HEK293T (cell line): ENCODE measurements around the gene DDX19B.

ENCODE experiments used
- ARNT ChIP-seq: fragments of 450-650 bp; IDR thresholded peaks from 2 replicates; pipeline ENCODE4 v1.6.1; 2017; ENCODE audit warnings: mild to moderate bottlenecking
- CTBP1 ChIP-seq: fragments of 450-650 bp; IDR thresholded peaks from 2 replicates; pipeline ENCODE4 v1.6.1; 2016; ENCODE audit warnings: borderline replicate concordance
- FOXA1 ChIP-seq: fragments of 450-650 bp; IDR thresholded peaks from 2 replicates; pipeline ENCODE4 v1.6.1; 2016; ENCODE audit warnings: mild to moderate bottlenecking
- FOXM1 ChIP-seq: fragments of 450-650 bp; IDR thresholded peaks from 2 replicates; pipeline ENCODE4 v1.6.1; 2017; ENCODE audit warnings: mild to moderate bottlenecking, borderline replicate concordance
- L3MBTL2 ChIP-seq: fragments of 450-650 bp; conservative IDR thresholded peaks from 2 replicates; pipeline ENCODE4 v1.6.1; 2016; ENCODE audit warnings: mild to moderate bottlenecking
- LEF1 ChIP-seq: fragments of 450-650 bp; IDR thresholded peaks from 2 replicates; pipeline ENCODE4 v1.6.1; 2017; ENCODE audit warnings: mild to moderate bottlenecking, borderline replicate concordance
- SP1 ChIP-seq: fragments of 450-650 bp; IDR thresholded peaks from 2 replicates; pipeline ENCODE4 v1.6.1; 2017
- SUZ12 ChIP-seq: fragments of 450-650 bp; IDR thresholded peaks from 2 replicates; pipeline ENCODE4 v1.6.1; 2016; ENCODE audit warnings: mild to moderate bottlenecking
- ZNF384 ChIP-seq: fragments of 450-650 bp; IDR thresholded peaks from 2 replicates; pipeline ENCODE4 v1.6.1; 2016

GRCh38 chr16:70301121-70301520, 2.1 kb downstream of the DDX19B start:
- TF ChIP-seq SUZ12 (no peak), ZNF384 (no peak), FOXA1 (no peak), L3MBTL2 (no peak), CTBP1 (no peak), LEF1 (no peak), SP1 (no peak), ARNT (no peak), FOXM1 (no peak)
